ENCODE results near the gene MEP1B. TPM values are rescaled to one million over a fixed set of nuclear protein-coding genes. Genes with fewer than 3 reads are reported as not detected.

MEP1B gene
- total and polyA plus RNA-seq, 2 experiments from 2014 or later = not detected

DNA sequence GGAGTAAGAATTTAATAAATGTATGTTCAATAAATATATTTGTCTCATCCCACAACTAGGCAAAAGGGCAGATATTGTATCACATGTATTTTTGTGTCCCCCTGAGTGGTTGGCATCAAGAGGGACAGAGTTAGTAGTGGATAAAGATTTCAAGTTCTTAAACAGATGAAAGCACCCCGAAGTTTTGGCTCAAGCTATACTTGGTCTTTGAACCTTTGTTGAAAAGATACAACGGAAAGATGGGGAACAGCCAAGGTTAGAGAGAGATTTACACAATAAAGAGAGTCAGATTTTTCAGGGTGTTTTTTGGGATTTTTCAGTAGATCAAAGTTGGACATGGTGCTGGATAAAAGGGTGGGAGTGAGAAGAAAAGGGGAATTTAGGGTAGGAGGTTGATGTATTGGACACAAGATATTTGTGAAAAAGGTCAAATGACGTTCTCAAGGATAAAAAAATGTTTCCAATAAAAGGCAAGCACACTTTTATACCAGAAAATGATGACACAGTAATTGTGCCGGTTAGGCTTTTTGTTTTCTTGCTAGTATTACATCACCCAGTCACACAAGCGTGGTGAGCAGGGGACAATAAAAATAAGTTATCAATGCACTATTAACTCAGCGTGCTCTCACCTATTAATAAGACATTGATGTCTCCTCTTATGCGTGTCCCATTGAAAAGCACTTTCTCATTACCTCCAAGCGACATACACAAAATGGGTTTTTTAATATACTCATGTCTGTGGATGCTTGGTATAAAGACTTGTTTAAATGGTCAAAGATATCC lies 59.5 kb downstream of the MEP1B start (continued):
- TF ChIP-seq, protein P1, sequence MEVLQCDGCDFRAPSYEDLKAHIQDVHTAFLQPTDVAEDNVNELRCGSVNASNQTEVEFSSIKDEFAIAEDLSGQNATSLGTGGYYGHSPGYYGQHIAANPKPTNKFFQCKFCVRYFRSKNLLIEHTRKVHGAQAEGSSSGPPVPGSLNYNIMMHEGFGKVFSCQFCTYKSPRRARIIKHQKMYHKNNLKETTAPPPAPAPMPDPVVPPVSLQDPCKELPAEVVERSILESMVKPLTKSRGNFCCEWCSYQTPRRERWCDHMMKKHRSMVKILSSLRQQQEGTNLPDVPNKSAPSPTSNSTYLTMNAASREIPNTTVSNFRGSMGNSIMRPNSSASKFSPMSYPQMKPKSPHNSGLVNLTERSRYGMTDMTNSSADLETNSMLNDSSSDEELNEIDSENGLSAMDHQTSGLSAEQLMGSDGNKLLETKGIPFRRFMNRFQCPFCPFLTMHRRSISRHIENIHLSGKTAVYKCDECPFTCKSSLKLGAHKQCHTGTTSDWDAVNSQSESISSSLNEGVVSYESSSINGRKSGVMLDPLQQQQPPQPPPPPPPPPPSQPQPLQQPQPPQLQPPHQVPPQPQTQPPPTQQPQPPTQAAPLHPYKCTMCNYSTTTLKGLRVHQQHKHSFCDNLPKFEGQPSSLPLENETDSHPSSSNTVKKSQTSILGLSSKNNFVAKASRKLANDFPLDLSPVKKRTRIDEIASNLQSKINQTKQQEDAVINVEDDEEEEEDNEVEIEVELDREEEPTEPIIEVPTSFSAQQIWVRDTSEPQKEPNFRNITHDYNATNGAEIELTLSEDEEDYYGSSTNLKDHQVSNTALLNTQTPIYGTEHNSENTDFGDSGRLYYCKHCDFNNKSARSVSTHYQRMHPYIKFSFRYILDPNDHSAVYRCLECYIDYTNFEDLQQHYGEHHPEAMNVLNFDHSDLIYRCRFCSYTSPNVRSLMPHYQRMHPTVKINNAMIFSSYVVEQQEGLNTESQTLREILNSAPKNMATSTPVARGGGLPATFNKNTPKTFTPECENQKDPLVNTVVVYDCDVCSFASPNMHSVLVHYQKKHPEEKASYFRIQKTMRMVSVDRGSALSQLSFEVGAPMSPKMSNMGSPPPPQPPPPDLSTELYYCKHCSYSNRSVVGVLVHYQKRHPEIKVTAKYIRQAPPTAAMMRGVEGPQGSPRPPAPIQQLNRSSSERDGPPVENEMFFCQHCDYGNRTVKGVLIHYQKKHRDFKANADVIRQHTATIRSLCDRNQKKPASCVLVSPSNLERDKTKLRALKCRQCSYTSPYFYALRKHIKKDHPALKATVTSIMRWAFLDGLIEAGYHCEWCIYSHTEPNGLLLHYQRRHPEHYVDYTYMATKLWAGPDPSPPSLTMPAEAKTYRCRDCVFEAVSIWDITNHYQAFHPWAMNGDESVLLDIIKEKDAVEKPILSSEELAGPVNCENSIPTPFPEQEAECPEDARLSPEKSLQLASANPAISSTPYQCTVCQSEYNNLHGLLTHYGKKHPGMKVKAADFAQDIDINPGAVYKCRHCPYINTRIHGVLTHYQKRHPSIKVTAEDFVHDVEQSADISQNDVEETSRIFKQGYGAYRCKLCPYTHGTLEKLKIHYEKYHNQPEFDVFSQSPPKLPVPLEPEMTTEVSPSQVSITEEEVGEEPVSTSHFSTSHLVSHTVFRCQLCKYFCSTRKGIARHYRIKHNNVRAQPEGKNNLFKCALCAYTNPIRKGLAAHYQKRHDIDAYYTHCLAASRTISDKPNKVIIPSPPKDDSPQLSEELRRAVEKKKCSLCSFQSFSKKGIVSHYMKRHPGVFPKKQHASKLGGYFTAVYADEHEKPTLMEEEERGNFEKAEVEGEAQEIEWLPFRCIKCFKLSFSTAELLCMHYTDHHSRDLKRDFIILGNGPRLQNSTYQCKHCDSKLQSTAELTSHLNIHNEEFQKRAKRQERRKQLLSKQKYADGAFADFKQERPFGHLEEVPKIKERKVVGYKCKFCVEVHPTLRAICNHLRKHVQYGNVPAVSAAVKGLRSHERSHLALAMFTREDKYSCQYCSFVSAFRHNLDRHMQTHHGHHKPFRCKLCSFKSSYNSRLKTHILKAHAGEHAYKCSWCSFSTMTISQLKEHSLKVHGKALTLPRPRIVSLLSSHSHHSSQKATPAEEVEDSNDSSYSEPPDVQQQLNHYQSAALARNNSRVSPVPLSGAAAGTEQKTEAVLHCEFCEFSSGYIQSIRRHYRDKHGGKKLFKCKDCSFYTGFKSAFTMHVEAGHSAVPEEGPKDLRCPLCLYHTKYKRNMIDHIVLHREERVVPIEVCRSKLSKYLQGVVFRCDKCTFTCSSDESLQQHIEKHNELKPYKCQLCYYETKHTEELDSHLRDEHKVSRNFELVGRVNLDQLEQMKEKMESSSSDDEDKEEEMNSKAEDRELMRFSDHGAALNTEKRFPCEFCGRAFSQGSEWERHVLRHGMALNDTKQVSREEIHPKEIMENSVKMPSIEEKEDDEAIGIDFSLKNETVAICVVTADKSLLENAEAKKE (CRISPR knock-in tag; IDR thresholded peaks at IDR 0.05) = no peak
- TF ChIP-seq ZNF331 (CRISPR knock-in tag; IDR thresholded peaks at IDR 0.05; ENCODE audit: low read depth) = no peak
- no peak for TF ChIP-seq NANOG (IDR thresholded peaks at IDR 0.05; ENCODE audit: borderline replicate concordance)
- no peak for TF ChIP-seq JUNB (IDR thresholded peaks at IDR 0.05; ENCODE audit: unreplicated experiment)
- TF ChIP-seq, protein P2, sequence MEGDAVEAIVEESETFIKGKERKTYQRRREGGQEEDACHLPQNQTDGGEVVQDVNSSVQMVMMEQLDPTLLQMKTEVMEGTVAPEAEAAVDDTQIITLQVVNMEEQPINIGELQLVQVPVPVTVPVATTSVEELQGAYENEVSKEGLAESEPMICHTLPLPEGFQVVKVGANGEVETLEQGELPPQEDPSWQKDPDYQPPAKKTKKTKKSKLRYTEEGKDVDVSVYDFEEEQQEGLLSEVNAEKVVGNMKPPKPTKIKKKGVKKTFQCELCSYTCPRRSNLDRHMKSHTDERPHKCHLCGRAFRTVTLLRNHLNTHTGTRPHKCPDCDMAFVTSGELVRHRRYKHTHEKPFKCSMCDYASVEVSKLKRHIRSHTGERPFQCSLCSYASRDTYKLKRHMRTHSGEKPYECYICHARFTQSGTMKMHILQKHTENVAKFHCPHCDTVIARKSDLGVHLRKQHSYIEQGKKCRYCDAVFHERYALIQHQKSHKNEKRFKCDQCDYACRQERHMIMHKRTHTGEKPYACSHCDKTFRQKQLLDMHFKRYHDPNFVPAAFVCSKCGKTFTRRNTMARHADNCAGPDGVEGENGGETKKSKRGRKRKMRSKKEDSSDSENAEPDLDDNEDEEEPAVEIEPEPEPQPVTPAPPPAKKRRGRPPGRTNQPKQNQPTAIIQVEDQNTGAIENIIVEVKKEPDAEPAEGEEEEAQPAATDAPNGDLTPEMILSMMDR (conservative IDR thresholded peaks at IDR 0.05; ENCODE audit: low read depth in 2 of 2) = no peak
- no peak for TF ChIP-seq EZH2phosphoT487 (IDR thresholded peaks at IDR 0.05; ENCODE audit: unreplicated experiment)

DNA sequence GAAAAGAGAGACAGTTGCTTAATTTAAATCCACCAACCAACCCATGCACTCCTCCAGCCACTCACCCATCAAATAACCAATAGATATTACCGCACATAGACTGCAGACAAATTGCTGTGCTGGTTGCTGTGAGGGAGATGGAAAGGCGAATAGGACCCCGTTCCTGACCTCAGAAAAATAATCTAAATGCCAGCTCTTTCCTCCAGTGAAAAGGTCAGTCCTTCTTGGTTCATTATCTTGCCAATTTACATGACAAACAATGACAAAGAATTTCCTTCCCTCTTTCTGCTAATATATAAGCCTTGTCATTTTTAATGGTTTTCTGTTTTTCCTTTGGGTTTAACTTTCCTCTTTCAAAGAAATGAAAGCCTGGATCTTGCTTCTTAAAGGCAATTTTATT lies 61.6 kb downstream of the MEP1B start:
- no peaks in the 10 kb centered on the region for H3K36me3 Mint-ChIP-seq (ENCODE audit: low read depth)
- Histone ChIP-seq H3K36me3 (ENCODE audit: insufficient read depth) (no peaks in the 10 kb centered on the region), H2AFZ (no peak overlapping the region), H3K4me1 (ENCODE audit: insufficient read depth) (peaks cover 6% of the 10 kb centered on the region; the same call in 1 of the 2 replicates), H3K27ac (ENCODE audit: low read depth) (no peak overlapping the region), H3K27me3 (ENCODE audit: insufficient read depth) (no peaks in the 10 kb centered on the region), H4K20me1 (replicated peaks; ENCODE audit: insufficient read depth) (no peaks in the 10 kb centered on the region), H3K9me2 (ENCODE audit: insufficient read depth) (peaks cover 5% of the 10 kb centered on the region; the same call in 1 of the 2 replicates), H3K4me2 (no peak overlapping the region), H3K4me3 (no peak overlapping the region), H3F3A (replicated peaks; ENCODE audit: low read depth) (no peaks in the 10 kb centered on the region), H3K79me2 (replicated peaks; ENCODE audit: insufficient read depth) (no peaks in the 10 kb centered on the region)
- H3K9me3 Mint-ChIP-seq = no peaks in the 10 kb centered on the region
- DNase-seq (ENCODE audit: low spot score) (peak; percentile 28), ATAC-seq (no peak)
- no peaks in the 10 kb centered on the region for H3K27me3 Mint-ChIP-seq (ENCODE audit: insufficient read depth, low read depth, poor library complexity)
- H3K4me3 Mint-ChIP-seq = no peak overlapping the region
- no peak overlapping the region for H3K27ac Mint-ChIP-seq
- peaks cover 18% of the 10 kb centered on the region for H3K4me1 Mint-ChIP-seq
- TF ChIP-seq NANOG (IDR thresholded peaks at IDR 0.05; ENCODE audit: borderline replicate concordance) (no peak), ZNF114 (CRISPR knock-in tag; IDR thresholded peaks at IDR 0.05) (no peak), EZH2 (IDR thresholded peaks at IDR 0.05; ENCODE audit: low read depth, unreplicated experiment) (no peak), STAT1 (IDR thresholded peaks at IDR 0.05; ENCODE audit: unreplicated experiment) (no peak), EZH2phosphoT487 (IDR thresholded peaks at IDR 0.05; ENCODE audit: unreplicated experiment) (no peak)

Measured in GM23338 (cell line).